NB4 (cell line): Measurements from ENCODE around the gene GSDME.
A peak's percentile ranks its signal among the peaks of the same experiment; 100 is the strongest.

Source experiments
- DNase-seq: peaks from one replicate; pipeline ENCODE4 v3.0.0; 2010; ENCODE audit warnings: low read depth
- H3K4me3 ChIP-seq: one replicate; pipeline ENCODE4 v1.5.1; 2011; ENCODE audit warnings: mild to moderate bottlenecking, low read depth, low read length, moderate library complexity
- CTCF ChIP-seq: IDR thresholded peaks from one replicate; pipeline ENCODE4 v1.5.1; 2012; ENCODE audit warnings: low read depth, low read length
- MAX ChIP-seq: IDR thresholded peaks from 2 replicates; pipeline ENCODE4 v1.6.1; 2011; ENCODE audit warnings: low read depth, low read length
- MYC ChIP-seq: IDR thresholded peaks from 2 replicates; pipeline ENCODE4 v1.6.1; 2011; ENCODE audit warnings: low read depth, low read length
- POLR2A ChIP-seq: IDR thresholded peaks from 2 replicates; pipeline ENCODE4 v1.6.1; 2011; ENCODE audit warnings: mild to moderate bottlenecking; ENCODE audit not compliant: insufficient read length; ENCODE audit errors: extremely low read depth

GSDME gene

DNA sequence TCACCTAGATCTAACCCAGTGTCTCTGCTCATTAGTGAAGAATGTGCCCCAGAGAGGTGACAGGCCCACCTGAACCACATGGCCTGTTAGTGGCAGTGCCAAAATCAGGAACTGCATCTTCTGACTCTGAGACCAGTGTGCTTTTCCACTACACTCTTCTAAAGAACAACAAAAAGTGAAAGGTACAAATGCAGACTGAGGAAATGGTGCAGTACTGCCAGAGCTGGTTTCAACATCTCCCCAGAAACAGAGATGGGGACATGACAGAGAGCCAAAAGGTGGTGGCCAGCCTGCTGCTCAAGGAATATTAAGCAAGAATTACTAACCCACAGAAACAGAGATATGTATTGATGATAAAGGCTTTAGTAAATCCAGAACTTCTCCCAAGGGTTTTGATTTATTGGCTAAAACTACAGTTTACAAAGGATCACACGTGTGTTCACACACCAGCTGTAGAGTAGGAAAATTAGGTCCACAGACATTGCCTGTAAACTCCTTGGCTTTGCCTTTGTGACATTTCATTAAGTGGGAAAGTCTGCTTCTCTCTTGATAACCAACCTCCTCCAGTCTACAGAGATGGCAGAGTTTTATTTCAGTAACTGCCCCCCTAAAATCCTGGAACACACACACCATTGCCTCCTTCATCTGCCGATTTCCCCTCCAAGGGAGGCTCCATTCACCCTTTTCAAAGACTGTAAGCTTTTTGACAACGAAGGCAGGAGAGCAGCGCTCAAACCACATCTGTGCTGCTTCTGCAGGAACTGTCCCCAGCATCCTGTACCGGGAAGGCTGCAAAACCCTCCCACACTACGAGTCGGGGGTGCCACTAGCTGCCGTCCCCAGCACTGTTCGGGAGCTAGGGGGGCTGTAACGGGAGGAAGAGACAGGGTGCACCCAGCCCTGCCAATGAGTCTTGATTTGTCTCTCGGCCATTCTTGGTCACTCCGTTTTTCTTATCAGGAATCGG lies 29.8 kb downstream of the GSDME start:
- H3K4me3 ChIP-seq: no peak overlapping the region
- peak; percentile 33 for DNase-seq
- TF ChIP-seq MAX (no peak), POLR2A (no peak), MYC (no peak), CTCF (no peak)

DNA sequence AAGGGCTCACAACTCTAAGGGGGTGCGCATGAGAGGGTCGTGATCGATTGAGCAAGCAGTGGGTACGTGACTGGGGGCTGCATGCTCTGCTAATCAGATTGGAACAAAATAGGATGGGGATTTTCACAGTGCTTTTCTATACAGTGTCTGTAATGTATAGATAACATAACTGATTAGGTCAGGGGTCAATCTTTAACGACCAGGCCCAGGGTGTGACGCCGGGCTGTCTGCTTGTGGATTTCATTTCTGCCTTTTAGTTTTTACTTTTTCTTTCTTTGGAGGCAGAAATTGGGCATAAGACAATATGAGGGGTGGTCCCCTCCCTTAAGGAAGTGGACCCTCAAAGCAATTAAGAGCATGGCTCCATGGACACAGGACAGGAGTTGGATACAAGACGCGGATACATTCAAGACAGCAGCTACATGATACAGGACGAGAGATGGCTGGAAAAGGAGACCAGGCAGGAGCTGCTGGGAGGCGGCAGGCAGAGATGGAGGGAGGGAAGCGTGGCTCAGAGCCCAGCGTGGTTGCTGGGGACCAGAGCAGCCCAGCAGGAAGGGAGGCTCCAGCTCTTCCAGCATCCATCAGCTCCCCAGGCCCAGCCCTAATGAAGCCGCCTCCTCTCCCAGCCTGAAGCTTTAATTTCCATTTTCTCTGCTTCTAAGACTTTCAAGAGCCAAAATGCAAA lies 31.6 kb downstream of the GSDME start:
- TF ChIP-seq CTCF (no peak), POLR2A (no peak), MAX (no peak), MYC (no peak)
- DNase-seq: no peak
- H3K4me3 ChIP-seq: no peak overlapping the region

GRCh38 chr7:24724451-24725190 lies 32.6 kb downstream of the GSDME start:
- no peak for TF ChIP-seq CTCF
- no peak for TF ChIP-seq MYC
- no peak for TF ChIP-seq POLR2A
- peak; percentile 32; the same call in 1 of the 2 replicates for TF ChIP-seq MAX
- H3K4me3 ChIP-seq: no peak overlapping the region
- DNase-seq: no peak

DNA sequence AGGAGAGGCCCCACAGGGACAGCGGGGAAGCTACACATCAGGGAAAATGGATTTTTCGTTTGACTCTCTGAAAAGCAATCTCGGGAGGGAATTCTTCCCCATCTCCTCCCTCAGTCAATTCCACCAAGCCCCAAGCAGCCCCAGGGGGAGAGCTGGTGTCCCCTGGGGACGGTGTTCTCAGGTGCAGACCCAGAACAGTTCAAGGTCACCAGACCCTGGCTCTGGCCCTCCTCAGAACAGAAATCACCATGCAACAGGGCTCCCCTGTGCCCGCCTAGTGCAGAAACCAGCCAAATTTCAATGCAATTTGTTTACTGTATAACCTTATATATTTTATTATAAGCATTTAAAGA lies 34.1 kb downstream of the GSDME start:
- DNase-seq: no peak
- no peak overlapping the region for H3K4me3 ChIP-seq
- TF ChIP-seq MYC (no peak), POLR2A (no peak), CTCF (no peak), MAX (no peak)

DNA sequence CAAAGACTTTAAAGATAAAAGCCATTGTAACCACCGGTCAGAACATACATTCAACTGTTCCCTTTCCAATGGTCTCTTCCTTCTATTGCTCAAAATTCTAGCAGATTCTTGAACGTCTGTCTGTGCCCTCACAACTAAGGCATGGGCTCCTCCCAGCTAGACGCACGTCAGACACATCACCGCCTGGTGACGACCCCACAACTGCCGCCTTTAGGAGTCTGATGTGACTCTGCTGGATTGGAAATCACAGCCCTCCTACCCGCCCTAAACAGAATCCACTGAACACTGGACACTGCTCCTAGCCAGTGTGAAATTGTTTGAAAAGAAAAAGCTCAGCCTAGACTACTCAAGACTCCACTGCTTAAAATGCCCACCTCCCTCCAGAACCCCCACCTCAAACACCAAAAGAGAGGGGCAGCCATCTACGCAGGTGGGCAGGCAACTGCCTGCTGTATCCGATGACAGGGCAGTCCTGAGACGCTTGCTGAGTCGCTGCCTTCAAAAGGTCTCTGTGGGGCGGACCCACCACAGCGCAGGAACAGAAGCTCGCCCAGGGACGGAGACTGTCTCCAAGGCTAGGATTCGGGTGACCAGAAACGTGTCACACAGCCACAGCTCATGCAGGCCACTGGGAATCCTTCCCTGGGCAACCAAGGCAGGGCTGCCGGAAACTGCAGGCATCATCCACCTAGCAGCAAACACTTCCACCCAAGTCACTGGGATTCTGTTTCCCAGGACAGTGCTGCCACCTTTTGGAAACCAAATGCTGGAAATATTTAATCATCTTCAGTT lies 34.7 kb downstream of the GSDME start:
- TF ChIP-seq POLR2A: no peak
- TF ChIP-seq MYC: no peak
- no peak for TF ChIP-seq CTCF
- no peak for TF ChIP-seq MAX
- H3K4me3 ChIP-seq: no peak overlapping the region
- DNase-seq: peak; percentile 29
